22Rv1 (cell line): ENCODE measurements around the gene GARNL3.

Source experiments
- ZFX ChIP-seq: fragments of 450-650 bp; IDR thresholded peaks from 2 replicates; pipeline ENCODE4 v1.6.1; 2017; ENCODE audit warnings: antibody characterized with exemption, borderline replicate concordance
- TF ChIP-seq, protein P1 (sequence below): fragments of 450-650 bp; IDR thresholded peaks from 2 replicates; pipeline ENCODE4 v1.5.1; 2017; ENCODE audit warnings: mild to moderate bottlenecking

DNA sequence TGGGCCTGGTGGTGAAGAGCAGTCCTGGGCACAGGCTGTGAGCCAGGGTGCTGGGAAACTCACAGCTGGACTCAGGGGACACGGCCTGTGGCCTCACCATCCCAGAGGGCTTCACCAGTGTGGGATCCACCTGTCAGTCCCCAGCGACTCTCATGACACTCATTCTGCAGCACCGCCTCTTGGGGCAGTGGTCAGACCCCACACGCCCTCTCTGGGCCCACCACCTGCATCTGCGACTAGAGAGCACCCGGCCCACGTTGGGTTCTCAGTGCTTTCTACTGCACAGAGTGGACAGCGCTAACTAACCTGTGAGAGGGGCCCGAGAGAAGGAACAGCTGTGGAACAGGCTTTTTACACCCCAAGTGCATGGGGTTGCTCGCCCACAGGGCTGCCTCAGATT lies 45.8 kb upstream of the GARNL3 start:
- TF ChIP-seq, protein P1, sequence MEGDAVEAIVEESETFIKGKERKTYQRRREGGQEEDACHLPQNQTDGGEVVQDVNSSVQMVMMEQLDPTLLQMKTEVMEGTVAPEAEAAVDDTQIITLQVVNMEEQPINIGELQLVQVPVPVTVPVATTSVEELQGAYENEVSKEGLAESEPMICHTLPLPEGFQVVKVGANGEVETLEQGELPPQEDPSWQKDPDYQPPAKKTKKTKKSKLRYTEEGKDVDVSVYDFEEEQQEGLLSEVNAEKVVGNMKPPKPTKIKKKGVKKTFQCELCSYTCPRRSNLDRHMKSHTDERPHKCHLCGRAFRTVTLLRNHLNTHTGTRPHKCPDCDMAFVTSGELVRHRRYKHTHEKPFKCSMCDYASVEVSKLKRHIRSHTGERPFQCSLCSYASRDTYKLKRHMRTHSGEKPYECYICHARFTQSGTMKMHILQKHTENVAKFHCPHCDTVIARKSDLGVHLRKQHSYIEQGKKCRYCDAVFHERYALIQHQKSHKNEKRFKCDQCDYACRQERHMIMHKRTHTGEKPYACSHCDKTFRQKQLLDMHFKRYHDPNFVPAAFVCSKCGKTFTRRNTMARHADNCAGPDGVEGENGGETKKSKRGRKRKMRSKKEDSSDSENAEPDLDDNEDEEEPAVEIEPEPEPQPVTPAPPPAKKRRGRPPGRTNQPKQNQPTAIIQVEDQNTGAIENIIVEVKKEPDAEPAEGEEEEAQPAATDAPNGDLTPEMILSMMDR, result no peak
- no peak for TF ChIP-seq ZFX
